Bronchial epithelial cell (primary cell): ENCODE results near the gene ZBTB17. TPM values are rescaled to one million over a fixed set of nuclear protein-coding genes. Genes with fewer than 3 reads are reported as not detected.

Experiments used
- DNase-seq: peaks from one replicate; pipeline ENCODE4 v3.0.0-alpha.2; 2010; ENCODE audit warnings: low read depth
- FAIRE-seq: peaks from 2 replicates; lab custom pipeline; 2011; peaks lifted over from hg19 to GRCh38; lab: Jason Lieb, UNC
- H3K27me3 ChIP-seq: 2 replicates; pipeline ENCODE4 v1.5.1; 2011; ENCODE audit warnings: low read length; ENCODE audit not compliant: control insufficient read depth, insufficient read depth
- H3K36me3 ChIP-seq: 2 replicates; pipeline ENCODE4 v1.5.1; 2011; ENCODE audit warnings: low read length; ENCODE audit not compliant: control insufficient read depth, insufficient read depth
- H3K4me3 ChIP-seq: 2 replicates; pipeline ENCODE4 v1.5.1; 2011; ENCODE audit warnings: mild to moderate bottlenecking, low read depth, low read length, control low read depth
- total RNA-seq: library from RNA; depleted of rRNA; stranded (reverse); fragments of >200 nt; gene quantifications from 2 replicates; pipeline ENCODE4 v1.2.1, GENCODE V29; 2014
- TF ChIP-seq, protein P1 (sequence below): IDR thresholded peaks from 2 replicates; pipeline ENCODE4 v1.5.1; 2011; ENCODE audit warnings: mild to moderate bottlenecking, moderate library complexity, low read length, control low read depth, inconsistent platforms; ENCODE audit not compliant: insufficient read depth, severe bottlenecking

ZBTB17 gene
- total RNA-seq, 1 donor from 2014 or later: 33.7 TPM

DNA sequence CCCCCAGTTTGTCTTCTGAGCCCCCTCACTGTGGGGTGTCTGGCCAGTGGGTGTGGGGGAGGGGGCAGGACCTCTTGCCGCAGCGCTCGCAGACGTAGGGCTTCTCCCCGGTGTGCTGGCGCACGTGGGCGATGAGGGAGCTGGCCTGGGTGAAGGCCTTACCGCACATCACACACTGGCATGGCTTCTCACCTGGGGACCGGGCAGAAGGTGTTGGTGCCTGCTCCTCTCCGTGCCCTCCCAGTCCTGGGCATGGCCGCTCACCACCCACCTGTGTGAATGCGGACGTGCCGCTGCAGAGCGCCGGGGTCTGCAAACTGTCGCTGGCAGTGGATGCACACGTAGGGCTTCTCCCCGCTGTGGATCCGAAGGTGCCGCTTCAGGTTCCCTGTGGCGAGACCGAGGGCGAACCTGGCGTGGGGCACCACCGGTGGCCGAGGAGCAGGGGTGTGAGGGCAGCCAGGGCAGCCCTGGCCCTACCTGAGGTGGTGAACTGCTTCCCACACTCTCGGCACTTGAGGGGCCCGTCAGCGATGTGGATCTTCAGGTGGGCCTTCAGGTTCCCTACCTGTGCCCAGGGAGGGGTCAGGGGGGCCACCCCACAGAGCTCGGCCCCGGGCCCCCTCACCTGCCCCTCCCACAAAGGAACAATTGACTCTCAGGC, 32.4 kb downstream of the ZBTB17 start:
- H3K36me3 ChIP-seq: peaks cover 43% of the 10 kb centered on the region
- FAIRE-seq: no peak
- TF ChIP-seq, protein P1, sequence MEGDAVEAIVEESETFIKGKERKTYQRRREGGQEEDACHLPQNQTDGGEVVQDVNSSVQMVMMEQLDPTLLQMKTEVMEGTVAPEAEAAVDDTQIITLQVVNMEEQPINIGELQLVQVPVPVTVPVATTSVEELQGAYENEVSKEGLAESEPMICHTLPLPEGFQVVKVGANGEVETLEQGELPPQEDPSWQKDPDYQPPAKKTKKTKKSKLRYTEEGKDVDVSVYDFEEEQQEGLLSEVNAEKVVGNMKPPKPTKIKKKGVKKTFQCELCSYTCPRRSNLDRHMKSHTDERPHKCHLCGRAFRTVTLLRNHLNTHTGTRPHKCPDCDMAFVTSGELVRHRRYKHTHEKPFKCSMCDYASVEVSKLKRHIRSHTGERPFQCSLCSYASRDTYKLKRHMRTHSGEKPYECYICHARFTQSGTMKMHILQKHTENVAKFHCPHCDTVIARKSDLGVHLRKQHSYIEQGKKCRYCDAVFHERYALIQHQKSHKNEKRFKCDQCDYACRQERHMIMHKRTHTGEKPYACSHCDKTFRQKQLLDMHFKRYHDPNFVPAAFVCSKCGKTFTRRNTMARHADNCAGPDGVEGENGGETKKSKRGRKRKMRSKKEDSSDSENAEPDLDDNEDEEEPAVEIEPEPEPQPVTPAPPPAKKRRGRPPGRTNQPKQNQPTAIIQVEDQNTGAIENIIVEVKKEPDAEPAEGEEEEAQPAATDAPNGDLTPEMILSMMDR: no peak

DNA sequence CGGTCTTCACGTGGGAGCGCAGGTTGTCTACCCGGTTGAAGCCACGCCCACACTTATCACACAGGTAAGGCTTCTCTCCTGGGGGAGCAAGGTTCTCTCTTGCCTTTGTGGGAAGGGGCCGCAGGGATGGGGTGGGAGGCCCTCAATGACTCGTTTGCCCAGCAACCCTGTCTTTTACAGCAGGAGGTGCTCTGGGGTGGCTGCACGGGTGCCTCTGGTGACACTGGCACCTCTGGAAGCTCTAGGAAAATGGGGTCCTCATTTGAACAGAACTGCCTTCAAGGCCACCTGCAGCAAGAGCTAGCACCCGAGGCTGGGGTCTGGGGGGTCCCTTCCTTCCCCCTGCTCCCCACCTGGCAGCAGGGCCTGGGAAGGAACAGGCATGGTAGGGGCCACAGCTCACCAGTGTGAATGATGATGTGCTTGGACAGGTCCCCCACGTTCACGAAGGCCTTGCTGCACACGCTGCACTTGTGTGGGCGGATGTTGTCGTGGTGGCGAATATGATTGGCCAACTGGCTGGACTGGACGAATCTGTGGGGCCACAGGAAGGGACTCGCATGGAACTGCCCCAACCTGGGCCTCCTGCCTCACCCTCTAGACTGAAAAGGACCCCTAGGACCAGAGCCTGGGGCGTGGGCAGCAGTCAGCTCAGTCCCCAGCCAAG, 33.1 kb downstream of the ZBTB17 start:
- DNase-seq (no peak), FAIRE-seq (no peak)
- Histone ChIP-seq H3K36me3 (peaks cover 40% of the 10 kb centered on the region), H3K27me3 (no peaks in the 10 kb centered on the region), H3K4me3 (no peak overlapping the region)
- TF ChIP-seq, protein P1: no peak

More for the DNA sequence above, 32.4 kb downstream of the ZBTB17 start:
- no peaks in the 10 kb centered on the region for H3K27me3 ChIP-seq
- DNase-seq: no peak
- H3K4me3 ChIP-seq: no peak overlapping the region

DNA sequence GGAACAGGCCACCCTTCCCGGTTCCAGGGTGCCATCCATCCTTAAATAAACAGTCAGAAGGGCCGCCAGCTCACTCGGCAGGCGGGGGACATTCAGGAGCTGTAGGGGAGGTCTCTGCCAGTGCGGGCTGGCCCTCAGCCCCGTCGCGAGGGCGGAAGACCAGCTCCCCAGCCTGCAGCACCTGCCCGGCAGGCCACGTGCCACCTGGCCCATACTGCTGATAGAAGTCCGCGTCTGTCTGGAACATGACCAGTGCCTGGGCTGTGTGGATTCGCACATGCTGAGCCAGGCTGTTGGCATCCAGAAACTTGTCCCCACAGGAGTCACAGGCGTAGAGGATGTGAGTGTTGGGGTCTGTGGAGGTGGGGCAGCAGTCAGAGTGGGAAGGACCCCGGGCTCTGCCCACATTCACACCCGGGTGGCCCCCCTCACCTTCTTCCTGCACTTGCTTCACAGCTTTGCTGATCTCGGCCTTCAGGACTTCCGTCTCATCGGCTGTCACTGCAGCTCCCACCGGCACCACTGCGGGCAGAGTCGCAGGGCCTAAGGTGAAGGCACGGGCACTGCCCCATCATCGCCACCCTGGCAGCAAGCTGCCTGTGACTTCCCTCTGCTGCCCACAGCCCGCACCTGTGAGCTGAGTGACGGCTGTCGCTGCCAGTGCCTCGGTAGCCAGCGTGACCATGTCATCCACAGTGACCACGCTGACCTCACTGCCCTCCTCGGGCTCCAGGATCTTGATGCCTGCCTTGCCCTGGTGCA, 33.8 kb downstream of the ZBTB17 start:
- DNase-seq: no peak
- Histone ChIP-seq H3K4me3 (no peak overlapping the region), H3K27me3 (no peaks in the 10 kb centered on the region), H3K36me3 (peaks cover 38% of the 10 kb centered on the region)
- TF ChIP-seq, protein P1: no peak
- peak; percentile 7 for FAIRE-seq

DNA sequence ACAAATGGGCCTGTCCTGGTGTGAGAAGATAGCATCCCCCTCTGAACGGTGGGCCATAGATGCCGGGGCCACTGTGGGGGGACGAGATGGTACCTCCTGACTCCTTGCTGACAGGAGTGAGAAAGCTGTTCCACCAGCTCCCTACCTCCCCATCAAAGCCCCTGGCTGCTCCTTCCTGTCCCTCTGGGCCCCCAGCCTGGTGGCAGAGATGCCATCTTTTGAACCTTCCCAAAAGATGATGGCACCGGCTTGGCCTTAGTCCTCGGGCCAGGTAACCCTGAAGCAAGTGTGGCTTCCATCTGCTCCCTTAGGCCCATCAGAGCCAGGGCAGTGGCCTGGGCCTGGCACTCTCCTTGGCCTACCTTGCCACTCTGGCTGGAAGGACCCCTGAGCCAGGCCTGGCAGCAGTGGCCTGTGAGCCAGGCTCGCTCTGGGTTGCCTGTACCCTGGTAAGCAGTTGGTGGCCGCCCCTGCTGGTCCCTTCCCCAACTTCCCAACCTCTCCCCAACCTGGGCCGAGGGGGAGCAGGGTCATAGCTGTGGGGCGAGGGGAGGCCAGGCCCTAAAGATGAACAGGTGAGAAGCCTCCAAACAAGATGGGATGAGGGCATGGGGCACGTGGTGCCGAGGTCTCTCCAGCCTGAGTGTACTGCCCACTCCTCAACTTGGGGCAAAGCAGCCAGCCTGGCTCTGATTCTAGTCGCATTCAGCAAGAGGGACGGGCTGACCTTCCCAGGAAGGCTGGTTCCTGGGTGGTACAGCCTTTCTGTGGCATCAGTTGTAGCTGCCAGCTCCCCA, 34.7 kb downstream of the ZBTB17 start:
- H3K4me3 ChIP-seq: no peak overlapping the region
- no peak for DNase-seq
- TF ChIP-seq, protein P1: no peak
- FAIRE-seq: no peak
- H3K36me3 ChIP-seq: peaks cover 38% of the 10 kb centered on the region
- no peaks in the 10 kb centered on the region for H3K27me3 ChIP-seq
